T-cell (primary cell): ENCODE measurements around the gene CCBE1. TPM values are rescaled to one million over a fixed set of nuclear protein-coding genes. Genes with fewer than 3 reads are reported as not detected.

Experiments
- ATAC-seq, 4 experiments: fragments of 200-7000 bp in 3 of 4; fragments of 150-1000 bp in 1 of 4; cut with Tn5 transposase; replicated peaks in 1 of 4; 1 replicate in 3 of 4; 2 replicates in 1 of 4; pipeline ENCODE4 v1.10.0; 2021; ENCODE audit warnings: moderate library complexity in 3 of 4, mild to moderate bottlenecking in 2 of 4, moderate number of reproducible peaks in 1 of 4
- CTCF ChIA-PET, 2 donors: fragments of 300-600 bp; sonication (Branson Sonifier 250); formaldehyde crosslinking; loops; one replicate each; lab custom pipeline; 2022; ENCODE audit warnings: antibody characterized with exemption in 2 of 2; lab: Charles Lee
- POLR2A ChIA-PET, 2 donors: fragments of 300-600 bp; sonication (Branson Sonifier 250); formaldehyde crosslinking; loops; one replicate each; lab custom pipeline; 2022; ENCODE audit warnings: antibody characterized with exemption in 2 of 2; lab: Charles Lee
- DNase-seq, 35 experiments: peaks; one replicate each; pipeline versions ENCODE4 v3.0.0 to v3.0.0-alpha.2; 2013 to 2023
- H3K27ac ChIP-seq: one replicate; pipeline ENCODE4 v1.5.1; 2013; ENCODE audit warnings: low read length
- H3K27me3 ChIP-seq, 2 experiments: replicated peaks in 1 of 2; 1 replicate in 1 of 2; 2 replicates in 1 of 2; pipeline versions ENCODE4 v1.6.1 to v1.7.0; 2013; ENCODE audit warnings: low read length in 1 of 2, mixed read lengths in 1 of 2; ENCODE audit not compliant: control insufficient read depth in 2 of 2, insufficient read depth in 2 of 2; ENCODE audit errors: extremely low read depth in 1 of 2
- H3K36me3 ChIP-seq, 2 donors: 1 replicate in 1 of 2; 2 replicates in 1 of 2; pipeline versions ENCODE4 v1.6.1 to v1.7.0; 2013; ENCODE audit warnings: low read length in 1 of 2; ENCODE audit not compliant: control insufficient read depth in 2 of 2, insufficient read depth in 1 of 2; ENCODE audit errors: extremely low read depth in 1 of 2
- H3K4me1 ChIP-seq, 2 experiments: 1 replicate in 1 of 2; 2 replicates in 1 of 2; pipeline versions ENCODE4 v1.6.1 to v1.7.0; 2013; ENCODE audit warnings: low read length in 2 of 2, mixed read lengths in 1 of 2; ENCODE audit not compliant: insufficient read depth in 2 of 2, control insufficient read depth in 1 of 2; ENCODE audit errors: extremely low read depth in 1 of 2
- H3K4me3 ChIP-seq, 2 donors: 1 replicate in 1 of 2; 2 replicates in 1 of 2; pipeline versions ENCODE4 v1.5.1 to v1.7.0; 2013; ENCODE audit warnings: mild to moderate bottlenecking in 2 of 2, low read length in 1 of 2, moderate library complexity in 1 of 2; ENCODE audit not compliant: control insufficient read depth in 1 of 2; ENCODE audit errors: extremely low read depth in 1 of 2
- H3K9me3 ChIP-seq: 2 replicates; pipeline ENCODE4 v1.7.0; 2013
- H3K27ac Mint-ChIP-seq, 2 donors: one replicate each; pipeline ENCODE4 v1.8.0; 2020 to 2021; ENCODE audit warnings: mild to moderate bottlenecking in 2 of 2, mixed read lengths in 2 of 2
- H3K27me3 Mint-ChIP-seq, 2 donors: one replicate each; pipeline ENCODE4 v1.8.0; 2021 to 2022; ENCODE audit warnings: mixed read lengths in 2 of 2
- H3K36me3 Mint-ChIP-seq: one replicate; pipeline ENCODE4 v1.8.0; 2021; ENCODE audit warnings: mixed read lengths
- H3K4me1 Mint-ChIP-seq, 3 donors: one replicate each; pipeline ENCODE4 v1.8.0; 2020 to 2022; ENCODE audit warnings: mixed read lengths in 3 of 3, mild to moderate bottlenecking in 1 of 3
- H3K4me3 Mint-ChIP-seq, 3 donors: one replicate each; pipeline ENCODE4 v1.8.0; 2020 to 2022; ENCODE audit warnings: mild to moderate bottlenecking in 3 of 3, mixed read lengths in 3 of 3, moderate library complexity in 3 of 3
- H3K9me3 Mint-ChIP-seq, 3 donors: one replicate each; pipeline ENCODE4 v1.8.0; 2020 to 2022; ENCODE audit warnings: mixed read lengths in 3 of 3
- WGBS: methylation state at CpG from one replicate; pipeline ENCODE4 v1.1.5; 2013; ENCODE audit warnings: missing lambda C conversion rate; ENCODE audit not compliant: insufficient coverage; 5-methylcytosine and 5-hydroxymethylcytosine counted together
- total RNA-seq, 35 experiments: library from RNA in 6 of 35; stranded (reverse) in 6 of 35; fragments of 120-200 nt in 1 of 35; gene quantifications; one replicate each; pipeline versions ENCODE4 v1.2.1 to v1.2.4 and lab custom pipeline; 2013 to 2026

The CCBE1 gene
- total RNA-seq, 5 donors from 2014 or later (not counting 1 experiment from before 2014, with no cell fraction given): 0.07 to 0.32 (median 0.29) TPM; not detected in 2

- ATAC-seq: no peak
- H3K9me3 ChIP-seq: no peaks in the 10 kb centered on the region
Measured at GRCh38 chr18:59701272-59701671, 4.0 kb upstream of the CCBE1 start.

GRCh38 chr18:59700535-59700967, 3.3 kb upstream of the CCBE1 start:
- peaks cover 34 to 40% of the 10 kb centered on the region in 2 donors for H3K27me3 Mint-ChIP-seq
- no peak overlapping the region for H3K27ac ChIP-seq
- WGBS: no CpG with 5 or more reads among the region's 3 CpGs
- ATAC-seq: no peak
- H3K27me3 ChIP-seq: peaks cover 13 to 29% of the 10 kb centered on the region in 2 experiments
- ChIA-PET POLR2A (no interaction called here), CTCF (no interaction called here)
- no peak overlapping the region for H3K4me3 ChIP-seq
- H3K4me1 ChIP-seq: peaks cover 2 to 12% of the 10 kb centered on the region in 2 experiments
- no peaks in the 10 kb centered on the region for H3K36me3 ChIP-seq
- no peaks in the 10 kb centered on the region for H3K9me3 ChIP-seq
- H3K36me3 Mint-ChIP-seq: no peaks in the 10 kb centered on the region
- no peaks in the 10 kb centered on the region for H3K9me3 Mint-ChIP-seq
- no peak overlapping the region for H3K4me3 Mint-ChIP-seq
- peaks cover 6 to 15% (median 12%) of the 10 kb centered on the region in 3 donors for H3K4me1 Mint-ChIP-seq
- DNase-seq: no peak
- no peak overlapping the region for H3K27ac Mint-ChIP-seq

More at GRCh38 chr18:59701272-59701671, 4.0 kb upstream of the CCBE1 start:
- no peak overlapping the region for H3K27ac Mint-ChIP-seq
- peaks cover 12 to 25% of the 10 kb centered on the region in 2 experiments for H3K27me3 ChIP-seq
- WGBS: no CpG with 5 or more reads among the region's 3 CpGs
- peaks cover 2 to 10% of the 10 kb centered on the region in 2 experiments for H3K4me1 ChIP-seq
- peaks cover 26 to 34% of the 10 kb centered on the region in 2 donors for H3K27me3 Mint-ChIP-seq
- ChIA-PET POLR2A (interaction anchor here in 1 of 2 donors (0.6 kb wide), 1 partner anchor 486 kb away, joined by 3 read pairs; no protein-coding TSS in a partner anchor), CTCF (no interaction called here)
- H3K9me3 Mint-ChIP-seq: peaks cover 0 to 2% (median 0%) of the 10 kb centered on the region in 3 donors
- H3K36me3 Mint-ChIP-seq: no peaks in the 10 kb centered on the region
- H3K4me3 Mint-ChIP-seq: no peak overlapping the region
- no peak overlapping the region for H3K27ac ChIP-seq
- no peaks in the 10 kb centered on the region for H3K36me3 ChIP-seq
- H3K4me1 Mint-ChIP-seq: peaks cover 3 to 10% (median 9%) of the 10 kb centered on the region in 3 donors
- no peak overlapping the region for H3K4me3 ChIP-seq
- no peak for DNase-seq

- H3K9me3 Mint-ChIP-seq: no peaks in the 10 kb centered on the region
- Histone ChIP-seq H3K36me3 (no peaks in the 10 kb centered on the region), H3K4me1 (peaks cover 2 to 12% of the 10 kb centered on the region in 2 experiments), H3K27ac (no peak overlapping the region), H3K4me3 (no peak overlapping the region), H3K27me3 (peaks cover 16 to 29% of the 10 kb centered on the region in 2 experiments), H3K9me3 (no peaks in the 10 kb centered on the region)
- no peak overlapping the region for H3K4me3 Mint-ChIP-seq
- DNase-seq (no peak), ATAC-seq (no peak)
- peaks cover 6 to 15% (median 12%) of the 10 kb centered on the region in 3 donors for H3K4me1 Mint-ChIP-seq
- H3K27ac Mint-ChIP-seq: no peak overlapping the region
- WGBS: no CpG with 5 or more reads among the region's 8 CpGs
- ChIA-PET POLR2A (no interaction called here), CTCF (no interaction called here)
- H3K36me3 Mint-ChIP-seq: no peaks in the 10 kb centered on the region
- peaks cover 40 to 46% of the 10 kb centered on the region in 2 donors for H3K27me3 Mint-ChIP-seq
Measured at GRCh38 chr18:59699750-59700534, 2.7 kb upstream of the CCBE1 start.

- H3K36me3 ChIP-seq: no peaks in the 10 kb centered on the region
- no peak for ATAC-seq
- H3K9me3 ChIP-seq: no peaks in the 10 kb centered on the region
- DNase-seq: no peak
- POLR2A ChIA-PET: no interaction called here
- no peak overlapping the region for H3K4me3 ChIP-seq
- no CpG with 5 or more reads among the region's 1 CpG for WGBS
- CTCF ChIA-PET: no interaction called here
- H3K27me3 Mint-ChIP-seq: peaks cover 47 to 53% of the 10 kb centered on the region in 2 donors
- H3K36me3 Mint-ChIP-seq: no peaks in the 10 kb centered on the region
- H3K27ac Mint-ChIP-seq: no peak overlapping the region
- no peak overlapping the region for H3K4me3 Mint-ChIP-seq
- no peak overlapping the region for H3K27ac ChIP-seq
- no peaks in the 10 kb centered on the region for H3K9me3 Mint-ChIP-seq
- H3K27me3 ChIP-seq: peaks cover 18 to 29% of the 10 kb centered on the region in 2 experiments
- H3K4me1 ChIP-seq: peaks cover 2 to 12% of the 10 kb centered on the region in 2 experiments
- H3K4me1 Mint-ChIP-seq: peaks cover 6 to 15% (median 12%) of the 10 kb centered on the region in 3 donors
Measured at GRCh38 chr18:59699061-59699460, 1.8 kb upstream of the CCBE1 start.

GRCh38 chr18:59696311-59697235, 650 bp downstream of the CCBE1 start:
- ChIA-PET POLR2A (no interaction called here), CTCF (no interaction called here)
- Histone ChIP-seq H3K9me3 (no peaks in the 10 kb centered on the region), H3K36me3 (no peaks in the 10 kb centered on the region), H3K27me3 (peaks cover 16 to 29% of the 10 kb centered on the region in 2 experiments), H3K4me3 (peak overlapping the region in 1 of 2 donors; percentile 35), H3K27ac (no peak overlapping the region), H3K4me1 (peaks cover 2 to 12% of the 10 kb centered on the region in 2 experiments)
- ATAC-seq (no peak), DNase-seq (no peak)
- peaks cover 52 to 58% of the 10 kb centered on the region in 2 donors for H3K27me3 Mint-ChIP-seq
- no peaks in the 10 kb centered on the region for H3K36me3 Mint-ChIP-seq
- H3K27ac Mint-ChIP-seq: no peak overlapping the region
- no peaks in the 10 kb centered on the region for H3K9me3 Mint-ChIP-seq
- peaks cover 6 to 15% (median 12%) of the 10 kb centered on the region in 3 donors for H3K4me1 Mint-ChIP-seq
- peak overlapping the region in 1 of 3 donors; percentile 35 for H3K4me3 Mint-ChIP-seq
- 6% methylated on average over 79 of the region's 79 CpGs for WGBS

- Mint-ChIP-seq H3K4me1 (peaks cover 6 to 15% (median 12%) of the 10 kb centered on the region in 3 donors), H3K4me3 (peak overlapping the region in 1 of 3 donors; percentile 35), H3K36me3 (no peaks in the 10 kb centered on the region), H3K9me3 (no peaks in the 10 kb centered on the region), H3K27ac (peak overlapping the region in 1 of 2 donors; percentile 7), H3K27me3 (peaks cover 51 to 53% of the 10 kb centered on the region in 2 donors)
- H3K27ac ChIP-seq: no peak overlapping the region
- ATAC-seq (no peak), DNase-seq (no peak)
- no peaks in the 10 kb centered on the region for H3K9me3 ChIP-seq
- peaks cover 2 to 12% of the 10 kb centered on the region in 2 experiments for H3K4me1 ChIP-seq
- H3K4me3 ChIP-seq: no peak overlapping the region
- ChIA-PET POLR2A (interaction anchor here in 1 of 2 donors (0.5 kb wide), 1 partner anchor 21 kb away, joined by 3 read pairs; no protein-coding TSS in a partner anchor), CTCF (no interaction called here)
- 72% methylated on average over 5 of the region's 8 CpGs for WGBS
- no peaks in the 10 kb centered on the region for H3K36me3 ChIP-seq
- peaks cover 16 to 29% of the 10 kb centered on the region in 2 experiments for H3K27me3 ChIP-seq
Measured at GRCh38 chr18:59695551-59695950, 1.7 kb downstream of the CCBE1 start.
